DND-41 (cell line): ENCODE measurements around the gene CAPRIN1.

Experiments
- ATAC-seq: fragments of 200-7000 bp; cut with Tn5 transposase; 3 replicates; pipeline ENCODE4 v1.9.1; 2021; ENCODE audit warnings: low read depth; ENCODE audit not compliant: insufficient read depth
- DNase-seq: peaks from one replicate; pipeline ENCODE4 v3.0.0-alpha.2; 2020
- H2AFZ ChIP-seq: 2 replicates; pipeline ENCODE4 v1.6.0; 2012; ENCODE audit warnings: low read depth, low read length
- H3K27ac ChIP-seq: 2 replicates; pipeline ENCODE4 v1.5.1; 2012; ENCODE audit warnings: low read length, inconsistent platforms
- H3K27me3 ChIP-seq: fragments of 200-600 bp; sonication (generic); 2 replicates; pipeline ENCODE4 v1.6.0; 2012; ENCODE audit warnings: low read length, mild to moderate bottlenecking, inconsistent platforms; ENCODE audit not compliant: insufficient read depth, poor library complexity
- H3K36me3 ChIP-seq: 2 replicates; pipeline ENCODE4 v1.5.1; 2012; ENCODE audit warnings: low read length, inconsistent platforms; ENCODE audit not compliant: insufficient read depth
- H3K4me1 ChIP-seq: 2 replicates; pipeline ENCODE4 v1.5.1; 2012; ENCODE audit warnings: mild to moderate bottlenecking, low read length; ENCODE audit not compliant: insufficient read depth
- H3K4me2 ChIP-seq: 2 replicates; pipeline ENCODE4 v1.6.0; 2012; ENCODE audit warnings: mild to moderate bottlenecking, moderate library complexity, low read length, inconsistent platforms; ENCODE audit not compliant: insufficient read depth
- H3K4me3 ChIP-seq, 2 experiments: fragments of 200-600 bp in 1 of 2; shearing (Covaris generic) in 1 of 2; 2 replicates each; pipeline ENCODE4 v1.5.1; 2012 to 2016; ENCODE audit warnings: inconsistent platforms in 2 of 2, low read length in 2 of 2, mild to moderate bottlenecking in 2 of 2, low read depth in 1 of 2, moderate library complexity in 1 of 2
- H3K79me2 ChIP-seq: 2 replicates; pipeline ENCODE4 v1.6.0; 2012; ENCODE audit warnings: low read length, inconsistent platforms; ENCODE audit not compliant: insufficient read depth
- H3K9ac ChIP-seq: 2 replicates; pipeline ENCODE4 v1.6.0; 2012; ENCODE audit warnings: low read depth, mild to moderate bottlenecking, inconsistent platforms, low read length, moderate library complexity
- H3K9me3 ChIP-seq: 2 replicates; pipeline ENCODE4 v1.5.1; 2012; ENCODE audit warnings: low read length, moderate library complexity, mild to moderate bottlenecking, inconsistent platforms; ENCODE audit not compliant: insufficient read depth, severe bottlenecking
- H4K20me1 ChIP-seq: 2 replicates; pipeline ENCODE4 v1.6.0; 2012; ENCODE audit warnings: low read length; ENCODE audit not compliant: insufficient read depth
- EZH2 ChIP-seq: IDR thresholded peaks from 3 replicates; pipeline ENCODE4 v1.6.1; 2012; ENCODE audit warnings: borderline replicate concordance, low read depth, mild to moderate bottlenecking, moderate library complexity, low read length, inconsistent platforms; ENCODE audit not compliant: severe bottlenecking
- TF ChIP-seq, protein P1 (sequence below): IDR thresholded peaks from 2 replicates; pipeline ENCODE4 v1.5.1; 2012; ENCODE audit warnings: borderline replicate concordance, low read length, moderate library complexity, mild to moderate bottlenecking; ENCODE audit not compliant: poor library complexity, severe bottlenecking; ENCODE audit errors: extremely low read depth

The CAPRIN1 gene

DNA sequence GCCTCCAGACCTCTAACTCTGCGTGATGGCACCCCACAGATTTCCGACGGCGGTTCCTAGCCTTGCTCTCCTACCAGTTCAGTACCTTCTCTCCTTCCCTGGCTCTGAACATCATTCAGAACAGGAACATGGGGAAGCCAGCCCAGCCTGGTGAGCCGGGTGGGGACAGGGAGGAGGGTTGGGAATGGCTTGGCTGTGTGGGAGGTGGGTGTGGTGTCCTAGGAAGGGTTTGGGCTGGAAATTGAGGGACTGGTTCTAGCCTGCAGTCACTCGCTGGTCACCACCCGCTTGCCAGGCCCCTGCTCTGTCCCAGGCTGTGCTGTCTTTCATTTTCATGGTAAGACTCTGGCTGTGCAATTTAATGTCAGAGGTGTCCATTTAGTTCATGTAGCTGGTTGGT is 87.8 kb downstream of the CAPRIN1 start:
- DNase-seq (no peak), ATAC-seq (no peak)
- no peaks in the 10 kb centered on the region for H3K79me2 ChIP-seq
- no peaks in the 10 kb centered on the region for H3K27me3 ChIP-seq
- peaks cover 94% of the 10 kb centered on the region for H3K36me3 ChIP-seq
- H4K20me1 ChIP-seq = peaks cover 3% of the 10 kb centered on the region
- no peak overlapping the region for H3K9ac ChIP-seq
- no peaks in the 10 kb centered on the region for H3K4me1 ChIP-seq
- H2AFZ ChIP-seq = no peak overlapping the region
- no peak for TF ChIP-seq EZH2
- H3K27ac ChIP-seq = no peak overlapping the region
- H3K4me3 ChIP-seq = no peak overlapping the region
- no peaks in the 10 kb centered on the region for H3K9me3 ChIP-seq
- H3K4me2 ChIP-seq = no peak overlapping the region

DNA sequence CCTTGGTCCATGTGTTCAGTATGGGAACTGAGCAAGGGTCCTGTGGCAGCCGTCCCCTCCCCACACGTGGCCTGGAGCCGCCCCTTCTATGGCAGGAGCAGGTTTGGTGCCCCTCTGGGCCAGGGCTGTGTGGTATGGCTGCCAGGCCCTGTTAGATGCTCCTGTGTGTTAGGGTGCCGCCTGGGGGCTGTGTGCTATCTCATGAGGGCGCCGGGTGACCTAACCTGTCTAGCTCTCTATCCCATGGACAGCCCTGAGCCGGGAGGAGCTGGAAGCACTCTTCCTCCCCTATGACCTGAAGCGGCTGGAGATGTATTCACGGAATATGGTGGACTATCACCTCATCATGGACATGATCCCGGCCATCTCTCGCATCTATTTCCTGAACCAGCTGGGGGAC is 88.6 kb downstream of the CAPRIN1 start:
- no peak for TF ChIP-seq EZH2
- TF ChIP-seq, protein P1, sequence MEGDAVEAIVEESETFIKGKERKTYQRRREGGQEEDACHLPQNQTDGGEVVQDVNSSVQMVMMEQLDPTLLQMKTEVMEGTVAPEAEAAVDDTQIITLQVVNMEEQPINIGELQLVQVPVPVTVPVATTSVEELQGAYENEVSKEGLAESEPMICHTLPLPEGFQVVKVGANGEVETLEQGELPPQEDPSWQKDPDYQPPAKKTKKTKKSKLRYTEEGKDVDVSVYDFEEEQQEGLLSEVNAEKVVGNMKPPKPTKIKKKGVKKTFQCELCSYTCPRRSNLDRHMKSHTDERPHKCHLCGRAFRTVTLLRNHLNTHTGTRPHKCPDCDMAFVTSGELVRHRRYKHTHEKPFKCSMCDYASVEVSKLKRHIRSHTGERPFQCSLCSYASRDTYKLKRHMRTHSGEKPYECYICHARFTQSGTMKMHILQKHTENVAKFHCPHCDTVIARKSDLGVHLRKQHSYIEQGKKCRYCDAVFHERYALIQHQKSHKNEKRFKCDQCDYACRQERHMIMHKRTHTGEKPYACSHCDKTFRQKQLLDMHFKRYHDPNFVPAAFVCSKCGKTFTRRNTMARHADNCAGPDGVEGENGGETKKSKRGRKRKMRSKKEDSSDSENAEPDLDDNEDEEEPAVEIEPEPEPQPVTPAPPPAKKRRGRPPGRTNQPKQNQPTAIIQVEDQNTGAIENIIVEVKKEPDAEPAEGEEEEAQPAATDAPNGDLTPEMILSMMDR = no peak
- no peaks in the 10 kb centered on the region for H3K9me3 ChIP-seq
- peaks cover 94% of the 10 kb centered on the region for H3K36me3 ChIP-seq
- H3K79me2 ChIP-seq = no peaks in the 10 kb centered on the region
- ATAC-seq = no peak
- H2AFZ ChIP-seq = no peak overlapping the region
- no peaks in the 10 kb centered on the region for H3K4me1 ChIP-seq
- H3K27ac ChIP-seq = no peak overlapping the region
- DNase-seq = no peak
- H3K4me2 ChIP-seq = no peak overlapping the region
- H3K9ac ChIP-seq = no peak overlapping the region
- no peaks in the 10 kb centered on the region for H3K27me3 ChIP-seq
- peaks cover 6% of the 10 kb centered on the region for H4K20me1 ChIP-seq
- no peak overlapping the region for H3K4me3 ChIP-seq

DNA sequence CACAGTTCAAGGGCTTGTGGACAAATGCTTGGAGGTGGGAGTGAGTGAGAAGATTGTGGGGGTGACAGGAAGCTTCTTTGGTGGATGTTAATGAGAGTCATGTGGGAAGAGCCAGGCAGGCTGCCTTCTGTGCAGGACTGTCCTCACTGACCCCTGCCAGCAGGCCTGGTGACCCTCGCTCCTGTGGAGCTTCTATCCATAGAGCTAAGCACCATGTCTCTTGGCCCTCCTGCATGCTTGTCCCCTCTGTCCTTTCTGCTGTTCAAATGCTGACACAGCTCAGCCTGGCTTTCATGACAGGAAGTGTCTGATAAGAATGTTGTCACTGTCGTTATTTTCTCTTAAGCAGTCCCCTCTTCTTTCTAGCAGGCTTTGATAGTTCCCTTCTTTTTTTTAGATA is 91.5 kb downstream of the CAPRIN1 start:
- Histone ChIP-seq H2AFZ (no peak overlapping the region), H3K36me3 (peaks cover 96% of the 10 kb centered on the region), H3K4me1 (no peaks in the 10 kb centered on the region), H4K20me1 (0 out of 2 replicates have a peak, but pooled peaks cover 4% of the 10 kb centered on the region), H3K9ac (no peak overlapping the region), H3K27ac (no peak overlapping the region), H3K79me2 (no peaks in the 10 kb centered on the region), H3K9me3 (no peaks in the 10 kb centered on the region), H3K4me3 (no peak overlapping the region), H3K4me2 (no peak overlapping the region), H3K27me3 (no peaks in the 10 kb centered on the region)
- DNase-seq = no peak
- TF ChIP-seq EZH2 = no peak
- TF ChIP-seq, protein P1 = no peak
- ATAC-seq = no peak

DNA sequence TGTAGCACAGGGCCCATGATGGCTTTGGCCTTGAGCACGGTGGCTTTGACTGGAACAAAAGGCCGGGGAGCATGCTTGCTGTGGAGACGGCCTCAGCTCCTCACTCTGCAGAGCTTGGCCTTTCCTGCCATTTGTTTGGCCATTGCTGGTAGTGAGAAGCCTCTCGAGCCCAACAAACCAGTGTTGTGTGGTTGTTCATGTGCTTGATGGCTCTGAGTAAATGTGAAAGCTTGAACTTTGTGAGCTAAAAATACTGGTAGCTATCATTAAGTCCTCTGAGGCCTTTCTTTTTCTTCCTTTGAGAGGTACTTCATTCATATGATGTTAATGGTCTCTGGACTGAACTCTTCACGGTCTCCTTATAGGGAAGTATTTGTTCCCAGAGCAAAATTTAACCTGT is 93.5 kb downstream of the CAPRIN1 start:
- H3K9me3 ChIP-seq = no peaks in the 10 kb centered on the region
- no peak overlapping the region for H3K4me3 ChIP-seq
- no peaks in the 10 kb centered on the region for H3K79me2 ChIP-seq
- no peaks in the 10 kb centered on the region for H3K27me3 ChIP-seq
- DNase-seq = no peak
- no peak for ATAC-seq
- H3K4me2 ChIP-seq = no peak overlapping the region
- H3K27ac ChIP-seq = no peak overlapping the region
- TF ChIP-seq, protein P1 = no peak
- no peak for TF ChIP-seq EZH2
- no peak overlapping the region for H3K9ac ChIP-seq
- H3K36me3 ChIP-seq = peaks cover 97% of the 10 kb centered on the region
- H2AFZ ChIP-seq = no peak overlapping the region
- H3K4me1 ChIP-seq = no peaks in the 10 kb centered on the region
- 0 out of 2 replicates have a peak, but pooled peaks cover 5% of the 10 kb centered on the region for H4K20me1 ChIP-seq
